GM20000 (cell line): ENCODE measurements around the gene PGLYRP4.
"Not testable (repeated sequence)": the region's sequence is repeated elsewhere in the genome, so short reads cannot be mapped to it uniquely, and the experiment has no call there.

Experiments used
- DNase-seq: peaks from one replicate; pipeline ENCODE4 v3.0.0; 2012; ENCODE audit warnings: low spot score
- CTCF ChIP-seq: IDR thresholded peaks from 2 replicates; pipeline ENCODE4 v1.5.1; 2012; ENCODE audit warnings: mild to moderate bottlenecking, control low read depth; ENCODE audit errors: extremely low read depth, missing control alignments

Gene PGLYRP4

GRCh38 chr1:153324912-153325311 is 23.7 kb downstream of the PGLYRP4 start:
- TF ChIP-seq CTCF = no peak

DNA sequence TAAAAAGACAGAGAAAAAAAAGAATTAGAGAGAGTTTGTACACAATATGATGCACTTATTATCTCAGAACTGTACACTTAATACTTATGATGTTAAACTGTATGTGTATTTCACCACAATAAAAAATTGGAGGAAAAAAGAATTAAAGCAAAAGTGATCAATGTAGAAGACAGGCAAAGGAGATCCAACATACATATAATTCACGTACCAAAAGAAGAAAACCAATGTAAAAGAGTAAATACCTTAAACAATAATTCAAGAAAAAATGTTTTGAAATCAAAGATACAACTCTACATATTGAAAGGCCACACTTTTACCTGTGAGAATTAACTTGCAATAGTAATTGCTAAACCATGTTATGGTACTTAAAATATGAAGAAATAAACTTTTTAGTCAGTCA is 26.1 kb downstream of the PGLYRP4 start:
- no peak for DNase-seq
- TF ChIP-seq CTCF = no peak

More at GRCh38 chr1:153324912-153325311, 23.7 kb downstream of the PGLYRP4 start:
- no peak for DNase-seq

DNA sequence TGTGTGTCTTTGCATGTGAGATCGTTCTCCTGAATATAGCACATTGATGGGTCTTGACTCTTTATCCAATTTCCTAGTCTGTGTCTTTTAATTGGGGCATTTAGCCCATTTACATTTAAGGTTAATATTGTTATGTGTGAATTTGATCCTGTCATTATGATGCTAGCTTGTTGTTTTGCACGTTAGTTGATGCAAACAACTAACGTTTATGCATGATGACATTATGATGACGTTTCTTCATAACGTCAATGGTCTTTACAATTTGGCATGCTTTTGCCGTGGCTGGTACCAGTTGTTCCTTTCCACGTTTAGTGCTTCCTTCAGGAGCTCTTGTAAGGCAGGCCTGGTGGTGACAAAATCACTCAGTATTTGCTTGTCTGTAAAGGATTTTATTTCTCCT is 30.5 kb downstream of the PGLYRP4 start:
- DNase-seq = not testable (repeated sequence)

- not testable (repeated sequence) for DNase-seq
These were observed 32.6 kb downstream of the PGLYRP4 start for GRCh38 chr1:153316013-153316412.

DNA sequence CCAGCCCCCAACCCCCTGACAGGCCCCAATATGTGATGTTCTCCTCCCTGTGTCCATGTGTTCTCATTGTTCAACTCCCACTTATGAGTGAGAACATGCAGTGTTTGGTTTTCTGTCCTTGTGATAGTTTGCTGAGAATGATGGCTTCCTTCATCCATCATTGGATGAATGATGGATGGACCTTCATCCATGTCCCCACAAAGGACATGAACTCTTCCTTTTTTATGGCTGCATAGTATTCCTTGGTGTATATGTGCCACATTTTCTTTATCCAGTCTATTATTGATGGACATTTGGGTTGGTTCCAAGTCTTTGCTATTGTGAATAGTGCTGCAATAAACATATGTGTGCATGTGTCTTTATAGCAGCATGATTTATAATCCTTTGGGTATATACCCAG is 34.3 kb downstream of the PGLYRP4 start:
- DNase-seq = not testable (repeated sequence)

DNA sequence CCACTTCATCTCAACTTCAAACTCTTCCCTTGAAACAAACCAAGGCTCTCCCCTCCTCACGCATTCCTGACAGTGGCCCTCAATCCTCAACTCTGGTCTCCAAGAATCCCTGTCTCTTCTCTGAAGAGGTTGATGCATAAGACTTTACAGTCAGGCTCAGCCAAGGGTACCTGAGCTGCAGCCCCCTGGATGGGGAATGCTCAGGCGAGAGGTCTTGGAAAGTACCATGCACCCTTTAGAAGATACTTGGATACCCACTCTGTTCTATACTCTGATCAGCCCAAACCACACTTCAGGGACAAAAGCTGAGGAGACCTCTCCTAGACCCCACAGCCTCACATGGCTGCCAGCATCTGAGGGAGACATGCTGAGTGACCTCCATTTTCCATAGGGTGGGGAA is 35.4 kb downstream of the PGLYRP4 start:
- TF ChIP-seq CTCF = no peak
- no peak for DNase-seq

DNA sequence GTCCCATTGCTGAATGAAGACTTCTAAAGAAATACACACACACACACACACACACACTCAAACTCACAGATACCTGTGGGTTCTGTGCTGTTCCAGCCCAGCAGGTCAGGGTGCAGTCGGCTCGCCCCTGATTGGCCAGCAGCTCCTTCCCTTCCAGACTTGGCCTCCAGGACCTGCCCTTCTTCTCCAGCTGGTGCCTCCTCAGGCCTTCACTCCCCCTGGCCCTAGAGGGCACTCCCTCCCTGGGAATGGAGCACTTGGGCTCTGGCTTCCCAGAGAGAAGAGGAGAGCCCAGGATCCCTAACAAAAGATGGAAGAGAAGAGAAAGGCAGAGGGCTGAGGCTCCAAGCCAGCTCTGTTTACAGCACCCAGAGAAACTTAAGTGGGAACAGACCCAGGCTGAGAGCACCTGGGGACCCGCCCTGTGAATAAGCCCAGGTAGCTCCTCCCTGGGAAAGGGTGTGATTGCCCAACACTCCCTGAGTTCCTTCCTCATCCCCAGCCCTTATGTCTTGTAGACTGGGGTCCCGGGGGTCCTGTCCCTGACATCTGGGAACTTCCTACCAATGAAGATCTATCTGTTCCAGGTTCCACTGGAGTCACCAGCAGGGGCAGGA is 36.0 kb downstream of the PGLYRP4 start, which contains the start of gene PGLYRP3:
PGLYRP3 (minus strand) TSS at position 383 of the 617 bp plus-strand sequence. CDS start 2,287 bp downstream, outside the sequence.
- no peak for TF ChIP-seq CTCF
- DNase-seq = no peak

DNA sequence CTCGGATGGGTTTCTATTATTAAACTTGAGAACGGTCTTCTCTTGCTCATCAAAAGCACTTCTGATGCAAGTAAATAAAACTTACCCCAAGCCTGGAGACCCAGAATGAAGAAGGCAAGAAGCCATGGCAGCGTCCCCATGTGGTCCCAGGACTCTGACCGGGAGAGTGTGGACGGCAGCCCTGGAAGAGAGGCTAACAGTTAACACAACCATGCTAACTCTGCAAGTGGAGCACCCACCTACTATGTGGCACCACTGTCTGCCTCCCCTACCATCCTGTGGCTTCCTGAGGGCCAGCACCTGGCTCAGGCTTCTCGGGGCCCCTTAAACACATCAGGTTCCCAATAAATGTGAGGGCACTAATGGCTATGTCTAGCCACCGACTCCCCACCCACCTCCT is 38.1 kb downstream of the PGLYRP4 start:
- no peak for TF ChIP-seq CTCF
- DNase-seq = no peak

GRCh38 chr1:153309441-153309840 is 39.2 kb downstream of the PGLYRP4 start:
- DNase-seq = no peak

More at GRCh38 chr1:153309441-153309840, 39.2 kb downstream of the PGLYRP4 start:
- TF ChIP-seq CTCF = no peak
